Nephron progenitor cell (in vitro differentiated cells): ENCODE data around the gene PARP1.

Experiments used
- DNase-seq: peaks from one replicate; pipeline ENCODE4 v3.0.0; 2021
- H3K27ac Mint-ChIP-seq: 2 replicates; pipeline ENCODE4 v1.8.0; 2021; ENCODE audit warnings: mild to moderate bottlenecking, moderate library complexity, mixed read lengths
- H3K27me3 Mint-ChIP-seq: 2 replicates; pipeline ENCODE4 v1.8.0; 2021; ENCODE audit warnings: mild to moderate bottlenecking, low read depth, mixed read lengths; ENCODE audit not compliant: poor library complexity
- H3K36me3 Mint-ChIP-seq: 2 replicates; pipeline ENCODE4 v1.8.0; 2021; ENCODE audit warnings: low read depth, mixed read lengths
- H3K4me1 Mint-ChIP-seq: 2 replicates; pipeline ENCODE4 v1.8.0; 2021; ENCODE audit warnings: mixed read lengths
- H3K4me3 Mint-ChIP-seq: 2 replicates; pipeline ENCODE4 v1.8.0; 2021; ENCODE audit warnings: mild to moderate bottlenecking, moderate library complexity, mixed read lengths
- H3K9me3 Mint-ChIP-seq: 2 replicates; pipeline ENCODE4 v1.8.0; 2021; ENCODE audit warnings: mild to moderate bottlenecking, moderate library complexity, mixed read lengths
- CTCF ChIP-seq: fragments of 200-600 bp; sonication (generic); IDR thresholded peaks from 2 replicates; pipeline ENCODE4 v1.5.0; 2021; ENCODE audit warnings: antibody characterized with exemption

PARP1 gene

GRCh38 chr1:226420897-226421296 lies 13.0 kb upstream of the PARP1 start:
- Mint-ChIP-seq H3K4me3 (no peak overlapping the region), H3K27me3 (peaks cover 6% of the 10 kb centered on the region), H3K9me3 (no peaks in the 10 kb centered on the region), H3K36me3 (no peaks in the 10 kb centered on the region), H3K4me1 (peaks cover 27% of the 10 kb centered on the region), H3K27ac (no peak overlapping the region)
- TF ChIP-seq CTCF = no peak
- DNase-seq = no peak

GRCh38 chr1:226420328-226420727 lies 12.4 kb upstream of the PARP1 start:
- TF ChIP-seq CTCF = no peak
- no peak overlapping the region for H3K27ac Mint-ChIP-seq
- no peak overlapping the region for H3K4me3 Mint-ChIP-seq
- peaks cover 22% of the 10 kb centered on the region for H3K4me1 Mint-ChIP-seq
- DNase-seq = no peak
- H3K27me3 Mint-ChIP-seq = peaks cover 7% of the 10 kb centered on the region
- no peaks in the 10 kb centered on the region for H3K9me3 Mint-ChIP-seq
- no peaks in the 10 kb centered on the region for H3K36me3 Mint-ChIP-seq

- H3K4me3 Mint-ChIP-seq = no peak overlapping the region
- no peaks in the 10 kb centered on the region for H3K9me3 Mint-ChIP-seq
- peaks cover 20% of the 10 kb centered on the region for H3K4me1 Mint-ChIP-seq
- no peak for TF ChIP-seq CTCF
- no peak overlapping the region for H3K27ac Mint-ChIP-seq
- no peaks in the 10 kb centered on the region for H3K36me3 Mint-ChIP-seq
- no peak for DNase-seq
- H3K27me3 Mint-ChIP-seq = peaks cover 8% of the 10 kb centered on the region
These were observed 11.6 kb upstream of the PARP1 start for GRCh38 chr1:226419284-226420029.

GRCh38 chr1:226417830-226418546 lies 10.1 kb upstream of the PARP1 start:
- H3K27ac Mint-ChIP-seq = no peak overlapping the region
- no peaks in the 10 kb centered on the region for H3K36me3 Mint-ChIP-seq
- no peaks in the 10 kb centered on the region for H3K9me3 Mint-ChIP-seq
- TF ChIP-seq CTCF = no peak
- peaks cover 10% of the 10 kb centered on the region for H3K27me3 Mint-ChIP-seq
- no peak for DNase-seq
- peaks cover 20% of the 10 kb centered on the region for H3K4me1 Mint-ChIP-seq
- H3K4me3 Mint-ChIP-seq = no peak overlapping the region

GRCh38 chr1:226417350-226417749 lies 9.5 kb upstream of the PARP1 start:
- no peak overlapping the region for H3K4me3 Mint-ChIP-seq
- DNase-seq = no peak
- no peak for TF ChIP-seq CTCF
- peaks cover 14% of the 10 kb centered on the region for H3K27me3 Mint-ChIP-seq
- no peaks in the 10 kb centered on the region for H3K9me3 Mint-ChIP-seq
- no peaks in the 10 kb centered on the region for H3K36me3 Mint-ChIP-seq
- H3K27ac Mint-ChIP-seq = no peak overlapping the region
- peaks cover 20% of the 10 kb centered on the region for H3K4me1 Mint-ChIP-seq
